Thyroid gland (tissue), 4 donors: ENCODE measurements around the gene FOXP1. TPM values are rescaled to one million over a fixed set of nuclear protein-coding genes. Genes with fewer than 3 reads are reported as not detected.

Experiments used
- DNase-seq, 2 donors: peaks; one replicate each; pipeline ENCODE4 v3.0.0-alpha.2; 2019
- H3K27ac ChIP-seq, 3 donors: fragments of 200-600 bp; sonication (generic); 1 replicate in 2 of 3; 2 replicates in 1 of 3; pipeline ENCODE4 v1.5.1; 2016 to 2019; ENCODE audit warnings: mild to moderate bottlenecking in 1 of 3, moderate library complexity in 1 of 3
- H3K27me3 ChIP-seq: fragments of 200-600 bp; sonication (generic); one replicate; pipeline ENCODE4 v1.5.1; 2019
- H3K36me3 ChIP-seq, 2 donors: fragments of 200-600 bp; sonication (generic); one replicate each; pipeline ENCODE4 v1.5.1; 2016 to 2019
- H3K4me1 ChIP-seq, 2 donors: fragments of 200-600 bp; sonication (generic); one replicate each; pipeline ENCODE4 v1.5.1; 2017 to 2019
- H3K4me3 ChIP-seq, 3 donors: fragments of 200-600 bp; sonication (generic); replicated peaks in 1 of 3; 1 replicate in 2 of 3; 2 replicates in 1 of 3; pipeline ENCODE4 v1.5.1; 2016; ENCODE audit warnings: mild to moderate bottlenecking in 1 of 3
- H3K9me3 ChIP-seq: fragments of 200-600 bp; sonication (generic); one replicate; pipeline ENCODE4 v1.5.1; 2017
- POLR2A ChIP-seq, 2 donors: fragments of 450-650 bp; IDR thresholded peaks; one replicate each; pipeline ENCODE4 v1.6.1; 2017; ENCODE audit warnings: antibody characterized with exemption in 2 of 2, mild to moderate bottlenecking in 2 of 2, moderate library complexity in 1 of 2
- WGBS, 2 donors: methylation state at CpG; one replicate each; pipeline ENCODE4 v1.1.5; 2017; 5-methylcytosine and 5-hydroxymethylcytosine counted together
- intact Hi-C: fragments of 100-400 bp; cut with DNase I; formaldehyde crosslinking; loops from one replicate; pipeline ENCODE4 v1.15.1; 2023
- total RNA-seq, 4 donors: library from RNA; depleted of rRNA; stranded (reverse); fragments of >200 nt; gene quantifications; one replicate each; pipeline ENCODE4 v1.2.3, GENCODE V29; 2016
- TF ChIP-seq, protein P1 (sequence below), 6 experiments: fragments of 200-600 bp in 3 of 6; fragments of 450-650 bp in 3 of 6; sonication (generic) in 3 of 6; IDR thresholded peaks; one replicate each; pipeline ENCODE4 v1.5.1; 2016 to 2019; ENCODE audit warnings: antibody characterized with exemption in 6 of 6, mild to moderate bottlenecking in 2 of 6, inconsistent platforms in 1 of 6, moderate library complexity in 1 of 6

FOXP1 gene
- total RNA-seq, 4 donors from 2014 or later = 111 to 187 (median 141) TPM

DNA sequence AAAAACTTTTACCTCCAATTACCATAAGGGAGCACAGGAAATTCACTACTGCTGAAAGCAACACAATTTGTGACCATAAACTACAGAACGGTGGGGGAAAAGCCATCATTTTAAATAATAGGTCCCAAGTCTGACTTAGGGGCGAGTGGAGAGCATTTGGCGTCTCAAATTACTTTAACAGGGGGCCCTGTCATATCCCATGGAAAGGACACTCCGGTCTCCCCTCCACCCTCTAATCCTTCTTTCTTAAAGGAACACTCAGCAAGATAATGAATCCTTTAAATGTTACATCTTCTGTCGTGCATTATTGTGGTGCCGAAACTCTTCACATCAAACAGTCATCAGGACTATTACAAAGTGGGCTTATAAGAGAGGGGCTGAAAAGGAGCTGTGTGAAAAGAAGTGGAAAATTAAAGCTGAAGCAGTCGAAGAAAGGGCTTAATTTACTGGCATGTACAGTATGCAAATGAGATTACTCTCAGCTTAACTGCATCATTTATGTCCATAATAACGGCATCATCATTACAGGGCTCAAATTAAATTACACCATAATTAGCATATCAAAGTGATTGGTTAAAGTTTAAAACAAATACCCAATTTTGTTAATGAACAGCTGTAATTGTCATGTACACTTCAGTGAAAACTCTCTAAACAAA lies 342.2 kb downstream of the FOXP1 start:
- no peaks in the 10 kb centered on the region for H3K9me3 ChIP-seq
- intact Hi-C loops = no loop called here
- H3K27ac ChIP-seq = no peak overlapping the region
- no peaks in the 10 kb centered on the region for H3K27me3 ChIP-seq
- TF ChIP-seq, protein P1, sequence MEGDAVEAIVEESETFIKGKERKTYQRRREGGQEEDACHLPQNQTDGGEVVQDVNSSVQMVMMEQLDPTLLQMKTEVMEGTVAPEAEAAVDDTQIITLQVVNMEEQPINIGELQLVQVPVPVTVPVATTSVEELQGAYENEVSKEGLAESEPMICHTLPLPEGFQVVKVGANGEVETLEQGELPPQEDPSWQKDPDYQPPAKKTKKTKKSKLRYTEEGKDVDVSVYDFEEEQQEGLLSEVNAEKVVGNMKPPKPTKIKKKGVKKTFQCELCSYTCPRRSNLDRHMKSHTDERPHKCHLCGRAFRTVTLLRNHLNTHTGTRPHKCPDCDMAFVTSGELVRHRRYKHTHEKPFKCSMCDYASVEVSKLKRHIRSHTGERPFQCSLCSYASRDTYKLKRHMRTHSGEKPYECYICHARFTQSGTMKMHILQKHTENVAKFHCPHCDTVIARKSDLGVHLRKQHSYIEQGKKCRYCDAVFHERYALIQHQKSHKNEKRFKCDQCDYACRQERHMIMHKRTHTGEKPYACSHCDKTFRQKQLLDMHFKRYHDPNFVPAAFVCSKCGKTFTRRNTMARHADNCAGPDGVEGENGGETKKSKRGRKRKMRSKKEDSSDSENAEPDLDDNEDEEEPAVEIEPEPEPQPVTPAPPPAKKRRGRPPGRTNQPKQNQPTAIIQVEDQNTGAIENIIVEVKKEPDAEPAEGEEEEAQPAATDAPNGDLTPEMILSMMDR (IDR thresholded peaks at IDR 0.05) = no peak
- TF ChIP-seq POLR2A (IDR thresholded peaks at IDR 0.05) = no peak
- peaks cover 11 to 14% of the 10 kb centered on the region in 2 donors for H3K4me1 ChIP-seq
- WGBS, 2 donors = 88 to 90% methylated on average over 8 of the region's 8 CpGs
- H3K4me3 ChIP-seq = no peak overlapping the region
- DNase-seq = no peak
- no peaks in the 10 kb centered on the region for H3K36me3 ChIP-seq

GRCh38 chr3:71240034-71240433 lies 343.5 kb downstream of the FOXP1 start:
- TF ChIP-seq, protein P1 (IDR thresholded peaks at IDR 0.05) = no peak
- TF ChIP-seq POLR2A (IDR thresholded peaks at IDR 0.05) = no peak
- no peaks in the 10 kb centered on the region for H3K9me3 ChIP-seq
- H3K4me1 ChIP-seq = peaks cover 7 to 8% of the 10 kb centered on the region in 2 donors
- no peak for DNase-seq
- intact Hi-C loops = no loop called here
- no peak overlapping the region for H3K4me3 ChIP-seq
- no peaks in the 10 kb centered on the region for H3K36me3 ChIP-seq
- H3K27ac ChIP-seq = no peak overlapping the region
- H3K27me3 ChIP-seq = no peaks in the 10 kb centered on the region
- WGBS, 2 donors = 66 to 70% methylated on average over 8 of the region's 8 CpGs

DNA sequence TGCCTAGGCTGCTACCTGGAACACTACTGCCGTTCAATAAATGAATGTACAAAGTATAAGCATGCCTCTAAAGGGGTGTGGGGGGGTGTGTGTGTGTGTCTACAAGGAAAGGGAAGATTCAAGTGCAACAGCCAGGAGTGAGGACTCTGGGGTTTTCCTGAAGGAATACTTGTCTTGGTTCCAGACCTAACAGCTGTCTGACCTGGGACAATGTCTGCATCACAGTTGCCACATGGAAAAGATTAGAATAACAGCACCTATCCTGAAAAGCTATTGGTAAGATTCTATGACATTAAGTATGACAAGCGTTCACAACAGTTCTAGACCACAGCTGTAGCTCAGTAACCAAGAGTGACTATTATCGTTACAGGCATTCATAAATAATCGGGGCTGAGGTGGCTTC lies 345.2 kb downstream of the FOXP1 start:
- no peak for TF ChIP-seq POLR2A (IDR thresholded peaks at IDR 0.05)
- TF ChIP-seq, protein P1 (IDR thresholded peaks at IDR 0.05) = no peak
- no peak overlapping the region for H3K27ac ChIP-seq

DNA sequence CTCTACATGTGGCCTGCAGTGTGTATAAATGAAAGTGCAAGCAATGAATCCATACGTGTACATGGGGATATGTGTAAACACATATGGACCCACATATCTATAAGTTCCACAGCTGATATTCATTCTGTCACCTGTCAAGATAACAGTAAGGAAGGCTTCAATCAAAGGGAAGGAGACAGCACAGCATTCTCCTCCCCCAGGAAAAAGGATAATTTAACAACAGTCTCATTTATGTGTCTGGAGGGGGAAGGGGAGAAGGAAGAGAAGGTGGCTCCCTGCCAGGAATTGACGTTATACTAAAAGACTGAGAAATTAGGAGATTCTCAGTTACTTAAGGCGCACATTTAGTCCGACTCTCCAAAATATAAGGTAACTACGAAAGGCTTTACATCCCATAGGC lies 345.9 kb downstream of the FOXP1 start:
- 82 to 87% methylated on average over 5 of the region's 5 CpGs for WGBS, 2 donors
- no peaks in the 10 kb centered on the region for H3K27me3 ChIP-seq
- no peaks in the 10 kb centered on the region for H3K9me3 ChIP-seq
- DNase-seq = no peak
- peaks cover 4 to 5% of the 10 kb centered on the region in 2 donors for H3K4me1 ChIP-seq
- no peak overlapping the region for H3K4me3 ChIP-seq
- intact Hi-C loops = no loop called here
- TF ChIP-seq, protein P1 (IDR thresholded peaks at IDR 0.05) = no peak
- no peak for TF ChIP-seq POLR2A (IDR thresholded peaks at IDR 0.05)
- no peak overlapping the region for H3K27ac ChIP-seq
- H3K36me3 ChIP-seq = no peaks in the 10 kb centered on the region

More for the DNA sequence above, 345.2 kb downstream of the FOXP1 start:
- Histone ChIP-seq H3K4me3 (no peak overlapping the region), H3K9me3 (no peaks in the 10 kb centered on the region), H3K4me1 (peaks cover 4 to 5% of the 10 kb centered on the region in 2 donors), H3K27me3 (no peaks in the 10 kb centered on the region), H3K36me3 (no peaks in the 10 kb centered on the region)
- 79 to 80% methylated on average over 4 of the region's 4 CpGs for WGBS, 2 donors
- DNase-seq = no peak
- intact Hi-C loops = no loop called here

- H3K27me3 ChIP-seq = no peaks in the 10 kb centered on the region
- no peak for DNase-seq
- H3K36me3 ChIP-seq = no peaks in the 10 kb centered on the region
- intact Hi-C loops = no loop called here
- WGBS, 2 donors = 100% methylated on average over 3 of the region's 3 CpGs
- no peak overlapping the region for H3K4me3 ChIP-seq
- no peak for TF ChIP-seq POLR2A (IDR thresholded peaks at IDR 0.05)
- TF ChIP-seq, protein P1 (IDR thresholded peaks at IDR 0.05) = no peak
- H3K27ac ChIP-seq = no peak overlapping the region
- peaks cover 4 to 5% of the 10 kb centered on the region in 2 donors for H3K4me1 ChIP-seq
- no peaks in the 10 kb centered on the region for H3K9me3 ChIP-seq
Measured at GRCh38 chr3:71235846-71236245, 347.7 kb downstream of the FOXP1 start.
